GM18907 (cell line): Measurements from ENCODE around the gene TSPAN33.

Experiments
- ATAC-seq: cut with Tn5 transposase; IDR thresholded peaks from one replicate; pipeline ENCODE4 v1.9.1; 2021; ENCODE audit warnings: mild to moderate bottlenecking, moderate library complexity; ENCODE audit not compliant: unreplicated experiment

TSPAN33 gene

DNA sequence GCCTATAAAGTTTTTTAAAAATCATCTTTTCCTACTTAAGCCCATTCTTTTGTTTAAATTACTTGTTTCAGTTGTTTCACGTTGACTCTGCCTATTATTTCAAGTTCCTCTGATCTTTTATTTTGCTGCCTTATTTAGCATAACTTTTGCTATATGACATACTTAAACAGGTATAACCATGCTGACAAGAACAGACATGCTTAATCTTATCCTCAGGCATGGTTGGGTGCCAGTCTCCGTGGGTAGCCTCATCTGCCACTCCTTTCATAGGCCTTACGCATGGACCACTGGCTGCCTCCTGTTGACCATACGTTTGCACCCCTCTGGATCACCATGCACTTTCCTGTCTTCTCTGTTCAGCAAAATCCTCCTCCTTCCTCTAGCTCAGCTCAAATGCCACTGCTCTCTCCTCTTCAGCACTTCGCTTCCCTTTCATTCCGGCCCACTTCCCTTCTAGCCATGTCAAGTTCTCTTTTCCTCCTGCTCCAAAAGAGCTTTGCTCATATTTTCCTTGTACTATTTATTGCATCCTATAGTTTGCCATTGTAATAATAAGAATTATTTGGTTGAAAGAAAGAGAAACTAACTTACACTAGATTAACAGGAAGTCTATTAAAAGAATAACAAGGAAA lies 10.0 kb upstream of the TSPAN33 start:
- ATAC-seq, result no peak

- peak; percentile 72 for ATAC-seq
Measured at GRCh38 chr7:129136887-129137642, 7.4 kb upstream of the TSPAN33 start.

- no peak for ATAC-seq
Measured at GRCh38 chr7:129143724-129144094, 798 bp upstream of the TSPAN33 start.

DNA sequence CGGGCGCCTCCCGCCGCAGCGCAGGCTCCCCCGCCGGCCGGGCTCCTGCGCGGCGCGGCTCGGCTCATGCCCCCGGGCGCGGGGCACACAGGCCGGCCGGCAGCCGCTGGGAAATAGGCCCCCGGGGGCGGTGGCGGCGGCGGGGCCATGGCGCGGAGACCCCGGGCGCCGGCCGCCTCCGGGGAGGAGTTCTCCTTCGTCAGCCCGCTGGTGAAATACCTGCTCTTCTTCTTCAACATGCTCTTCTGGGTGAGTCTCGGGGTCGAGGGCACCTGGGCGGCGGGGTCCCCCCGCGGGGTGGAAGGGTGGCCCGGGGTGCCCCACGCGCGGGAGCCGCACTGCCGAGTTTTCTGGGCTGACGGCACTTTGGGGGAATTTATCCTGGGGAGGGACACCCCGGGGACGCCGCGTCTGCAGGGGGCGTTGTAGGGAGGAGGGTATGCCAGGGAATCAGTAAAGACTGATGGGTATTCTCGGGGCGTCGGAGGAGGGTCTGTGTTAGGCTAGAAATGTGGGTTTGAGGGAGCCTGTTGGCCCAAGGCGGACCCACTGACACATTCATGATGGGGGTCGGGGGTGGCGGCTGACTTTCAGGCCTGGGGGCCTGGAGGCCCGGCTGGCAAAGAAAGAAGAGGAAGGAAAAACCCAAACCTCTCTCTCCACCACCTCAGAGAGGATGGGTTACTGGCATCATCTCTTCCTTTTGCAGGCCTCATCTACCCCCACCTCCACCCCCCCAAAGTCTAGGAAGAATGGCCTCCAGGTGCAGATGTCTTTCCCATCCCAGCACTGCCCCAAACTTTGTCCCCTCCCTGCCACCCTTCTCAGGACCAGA lies 544 bp downstream of the TSPAN33 start:
- ATAC-seq, result peak; percentile 11

DNA sequence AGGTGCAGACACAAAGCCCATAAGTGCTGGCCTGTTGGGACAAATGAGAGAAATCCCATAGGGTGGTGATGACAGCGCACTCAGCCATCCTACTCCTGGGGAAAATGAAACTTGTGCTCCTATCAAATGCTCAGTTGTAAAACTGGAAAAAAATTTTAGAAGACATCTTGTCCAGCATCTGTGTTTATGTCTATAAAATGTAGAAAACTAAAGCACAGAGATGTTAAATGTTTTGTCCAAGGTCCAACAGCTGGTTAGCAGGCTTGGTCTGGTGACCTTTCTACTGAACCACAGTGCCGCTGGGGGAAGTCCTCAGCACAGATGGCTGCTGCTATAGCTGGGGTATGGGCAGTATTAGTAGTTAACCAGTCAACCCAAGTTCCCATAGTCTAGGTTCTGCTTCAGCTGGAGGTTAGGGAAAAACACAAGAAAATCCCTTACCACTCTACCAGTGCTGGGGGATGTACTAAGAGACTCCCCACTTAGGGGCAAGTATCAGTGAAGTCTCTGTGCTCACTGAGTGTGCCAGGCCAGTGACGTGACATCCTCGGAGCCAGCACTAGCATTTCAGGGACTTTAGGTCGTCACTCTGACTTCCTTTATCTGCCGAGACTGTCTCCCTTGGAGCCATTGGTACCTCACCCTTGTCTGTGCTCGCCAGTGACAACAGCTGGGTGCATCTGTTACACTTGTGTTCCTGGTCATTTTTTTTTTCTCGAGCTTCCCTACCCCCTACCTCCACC lies 1.9 kb downstream of the TSPAN33 start:
- ATAC-seq, result peak; percentile 74

- ATAC-seq, result no peak
Measured at GRCh38 chr7:129147731-129148130, 3.2 kb downstream of the TSPAN33 start.

DNA sequence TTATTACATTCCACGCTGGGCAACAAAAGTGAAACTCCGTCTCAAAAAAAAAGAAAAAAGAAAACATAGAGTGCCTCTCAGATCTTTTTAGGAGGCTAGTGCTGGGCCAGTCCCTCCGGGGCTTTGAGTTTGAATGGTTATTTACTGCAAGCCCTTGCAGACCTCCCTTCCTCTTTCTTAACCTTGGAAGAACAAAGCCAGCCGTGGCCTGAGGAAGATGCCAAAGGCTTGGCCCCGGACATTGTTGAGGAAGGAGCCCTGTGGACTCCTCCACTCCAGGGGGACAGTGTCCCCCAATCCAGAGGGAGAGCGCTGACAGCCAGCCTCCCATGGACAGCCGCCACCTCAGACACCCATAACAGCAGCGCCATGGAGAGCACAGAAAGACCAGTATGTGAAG lies 5.0 kb downstream of the TSPAN33 start:
- no peak for ATAC-seq

- ATAC-seq, result no peak
Measured at GRCh38 chr7:129150199-129150996, 5.9 kb downstream of the TSPAN33 start.

GRCh38 chr7:129157651-129158050 lies 13.1 kb downstream of the TSPAN33 start:
- no peak for ATAC-seq

DNA sequence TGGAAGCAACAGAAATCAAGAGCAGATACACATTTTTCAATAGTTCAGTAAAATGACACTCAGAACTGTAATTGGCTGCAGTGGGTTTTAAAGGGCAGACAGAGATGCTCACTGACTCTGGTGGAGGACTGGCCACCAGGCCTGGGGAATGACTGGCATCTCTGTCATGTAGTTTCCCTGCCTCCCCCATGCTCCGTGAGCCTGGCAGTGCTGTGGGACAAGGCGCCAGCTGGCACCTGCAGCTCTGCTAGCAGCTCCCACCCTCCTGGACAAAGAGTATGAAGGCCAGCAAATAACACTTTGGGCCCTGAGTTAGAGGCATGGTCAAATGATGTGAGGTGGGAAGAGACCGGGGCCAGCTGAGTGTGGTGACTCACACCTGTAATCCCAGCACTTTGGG lies 15.0 kb downstream of the TSPAN33 start:
- ATAC-seq, result no peak

DNA sequence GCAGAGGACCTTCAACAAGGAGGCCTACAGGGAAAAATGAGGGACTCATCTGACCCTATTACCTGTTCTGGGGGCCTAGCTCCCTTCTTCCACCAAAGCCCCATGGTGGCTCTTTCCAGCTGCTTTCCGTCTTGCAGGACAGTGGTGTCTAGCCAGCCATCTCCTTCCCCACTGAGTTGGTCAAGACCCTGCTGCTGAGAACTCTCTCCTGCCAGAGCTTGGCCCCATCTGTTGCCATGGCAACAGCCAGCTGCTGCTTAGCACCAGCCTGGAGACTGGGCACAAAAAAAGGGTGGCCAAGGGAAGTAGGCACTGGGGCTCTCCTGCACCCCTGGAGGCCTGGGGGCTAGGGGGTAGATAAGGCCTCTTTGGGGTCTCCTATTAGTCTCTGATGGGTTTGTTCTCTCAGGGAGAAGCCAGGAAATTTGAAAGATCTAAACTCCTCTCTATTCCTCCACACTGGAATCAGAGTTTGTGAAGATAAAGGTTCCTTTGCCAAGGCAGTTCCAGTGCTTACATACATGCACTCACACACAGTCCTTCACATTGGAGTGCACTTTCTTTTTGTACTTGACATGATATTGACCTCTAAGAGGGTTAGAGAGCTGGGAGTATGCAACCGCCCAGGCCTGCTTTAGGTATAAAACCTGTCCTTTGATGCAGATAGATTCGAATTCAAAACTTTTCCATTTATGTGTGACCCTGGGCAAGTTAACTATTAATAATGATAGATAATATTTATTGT lies 15.8 kb downstream of the TSPAN33 start:
- no peak for ATAC-seq

GRCh38 chr7:129161524-129162225 lies 17.2 kb downstream of the TSPAN33 start:
- ATAC-seq, result no peak

- ATAC-seq, result no peak
Measured at GRCh38 chr7:129162732-129163131, 18.2 kb downstream of the TSPAN33 start.

- no peak for ATAC-seq
Measured at GRCh38 chr7:129163875-129164544, 19.5 kb downstream of the TSPAN33 start.

DNA sequence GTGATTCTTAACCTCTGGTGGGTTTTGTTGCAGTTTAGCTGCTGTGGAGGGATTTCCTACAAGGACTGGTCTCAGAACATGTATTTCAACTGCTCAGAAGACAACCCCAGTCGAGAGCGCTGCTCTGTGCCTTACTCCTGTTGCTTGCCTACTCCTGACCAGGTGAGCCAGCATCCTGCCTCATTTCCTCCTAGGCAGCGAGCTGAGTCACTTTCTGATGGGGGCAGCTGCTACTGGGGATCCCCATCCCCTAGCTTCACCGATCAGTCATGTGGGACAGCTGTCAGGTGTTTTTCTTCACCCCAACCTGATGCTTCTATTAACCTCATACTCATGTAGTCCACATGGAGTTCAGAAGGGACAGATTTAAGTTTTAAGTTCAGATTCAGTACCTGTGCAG lies 22.2 kb downstream of the TSPAN33 start:
- ATAC-seq, result peak; percentile 72

GRCh38 chr7:129167817-129168216 lies 23.3 kb downstream of the TSPAN33 start:
- no peak for ATAC-seq

GRCh38 chr7:129168231-129169021 lies 23.9 kb downstream of the TSPAN33 start:
- ATAC-seq, result no peak
